HG03378 (cell line): Measurements from ENCODE around the gene EMC6.
A peak's percentile ranks its signal among the peaks of the same experiment; 100 is the strongest.

Experiments
- ATAC-seq: cut with Tn5 transposase; IDR thresholded peaks from one replicate; pipeline ENCODE4 v1.9.1; 2021; ENCODE audit warnings: mild to moderate bottlenecking, moderate library complexity; ENCODE audit not compliant: unreplicated experiment

EMC6 gene

GRCh38 chr17:3655766-3656165 is 12.8 kb upstream of the EMC6 start:
- no peak for ATAC-seq

DNA sequence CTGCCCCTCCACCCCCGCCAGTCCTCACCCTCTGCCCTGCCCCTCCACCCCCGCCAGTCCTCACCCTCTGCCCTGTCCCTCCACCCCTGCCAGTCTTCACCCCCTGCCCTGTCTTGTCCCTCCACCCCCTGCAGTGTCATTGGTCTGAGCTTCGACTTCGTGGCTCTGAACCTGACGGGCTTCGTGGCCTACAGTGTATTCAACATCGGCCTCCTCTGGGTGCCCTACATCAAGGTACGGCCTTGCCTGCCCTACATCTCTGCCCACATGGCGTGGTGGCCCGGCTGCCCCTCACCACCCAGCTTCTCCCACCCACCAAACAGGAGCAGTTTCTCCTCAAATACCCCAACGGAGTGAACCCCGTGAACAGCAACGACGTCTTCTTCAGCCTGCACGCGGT is 12.3 kb upstream of the EMC6 start:
- ATAC-seq: no peak

DNA sequence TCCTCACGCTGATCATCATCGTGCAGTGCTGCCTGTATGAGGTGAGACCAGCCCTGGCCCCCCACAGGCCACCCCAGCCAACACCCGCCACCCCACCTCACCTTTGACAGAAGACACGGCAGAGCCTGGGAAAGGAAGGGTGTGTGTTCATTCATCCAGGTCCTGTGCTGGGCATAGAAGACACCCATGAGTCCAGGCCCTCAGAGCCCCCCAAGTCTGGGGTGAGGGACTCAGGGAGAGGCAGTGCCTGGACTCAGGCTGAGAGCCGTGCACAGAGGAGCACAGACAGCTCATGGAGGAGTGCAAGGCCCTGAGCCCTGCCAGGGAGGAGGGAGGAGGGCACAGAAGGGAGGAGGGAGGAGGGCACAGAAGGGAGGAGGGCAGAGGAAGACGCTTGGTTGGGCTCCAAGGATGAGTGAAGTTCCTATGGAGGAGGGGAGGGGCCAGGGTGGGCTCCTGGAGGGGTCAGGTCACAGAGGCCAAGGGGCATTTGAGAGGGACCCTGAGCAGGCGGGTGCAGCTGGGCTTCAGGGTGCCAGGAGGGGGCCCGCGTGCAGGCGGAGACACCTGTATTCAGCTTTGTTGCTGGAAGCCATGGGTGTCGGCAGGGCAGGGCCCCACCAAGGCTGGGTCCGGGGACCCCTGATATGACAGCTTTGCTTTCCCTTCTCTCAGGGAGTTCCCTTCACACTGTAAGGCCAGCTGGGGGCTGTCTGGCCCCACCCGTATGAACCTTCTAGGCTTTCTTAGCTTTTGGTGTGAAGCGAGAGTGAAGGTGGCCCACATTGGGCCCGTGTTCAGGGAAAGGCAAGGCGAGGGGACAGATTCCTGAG is 11.6 kb upstream of the EMC6 start:
- ATAC-seq: no peak

DNA sequence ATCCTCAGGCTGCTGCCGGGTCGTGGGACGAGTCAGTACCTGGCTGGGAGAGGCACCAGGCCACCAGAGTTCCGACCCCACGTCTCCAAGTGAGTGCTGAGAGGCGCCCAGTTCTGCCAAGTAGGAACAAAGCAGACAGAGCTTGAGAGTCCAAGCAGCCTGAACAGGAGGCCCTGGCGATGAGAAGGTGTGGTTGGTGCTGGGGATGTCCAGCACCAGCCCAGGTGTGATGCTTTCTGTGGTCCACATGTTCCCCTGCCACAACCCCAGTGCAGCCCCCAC is 11.1 kb upstream of the EMC6 start:
- ATAC-seq: no peak

DNA sequence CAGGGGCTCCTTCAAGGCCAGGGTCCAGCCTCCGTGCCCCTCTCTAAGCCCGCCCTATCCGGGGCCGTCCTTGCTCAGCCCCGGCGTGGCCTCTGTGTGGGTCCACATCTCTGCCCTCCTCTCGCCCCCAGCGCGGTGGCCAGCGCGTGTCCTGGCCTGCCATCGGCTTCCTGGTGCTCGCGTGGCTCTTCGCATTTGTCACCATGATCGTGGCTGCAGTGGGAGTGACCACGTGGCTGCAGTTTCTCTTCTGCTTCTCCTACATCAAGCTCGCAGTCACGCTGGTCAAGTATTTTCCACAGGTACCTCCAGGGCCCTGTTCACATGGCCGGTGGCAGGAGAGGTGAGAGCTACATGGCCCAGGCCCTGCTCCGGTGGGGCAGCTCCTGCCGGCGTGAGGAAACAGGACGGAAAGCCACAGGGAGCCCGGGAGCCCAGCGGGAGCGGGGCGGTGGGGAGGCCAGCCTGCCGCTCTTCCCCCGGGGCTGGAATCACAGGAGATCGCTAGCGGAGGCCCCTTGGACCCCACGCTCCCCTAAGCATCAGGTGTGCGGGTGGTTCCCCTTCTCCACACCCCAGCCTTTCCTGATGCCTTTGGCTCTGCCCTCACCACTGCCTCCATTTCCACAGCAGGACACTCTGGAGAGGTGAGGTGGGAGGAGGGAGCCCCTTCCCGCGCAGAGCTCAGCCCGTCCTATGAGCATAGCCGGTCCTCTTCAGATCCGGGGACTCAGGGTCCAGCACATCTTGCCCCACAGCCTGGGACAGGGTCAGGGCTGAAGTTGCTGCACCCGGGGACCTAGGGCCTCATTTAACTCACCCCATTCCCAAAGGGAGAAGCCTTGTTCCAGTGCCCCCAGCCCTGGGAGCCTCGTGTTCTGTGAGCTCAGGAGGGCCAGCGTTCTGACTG is 10.5 kb upstream of the EMC6 start:
- ATAC-seq: no peak

DNA sequence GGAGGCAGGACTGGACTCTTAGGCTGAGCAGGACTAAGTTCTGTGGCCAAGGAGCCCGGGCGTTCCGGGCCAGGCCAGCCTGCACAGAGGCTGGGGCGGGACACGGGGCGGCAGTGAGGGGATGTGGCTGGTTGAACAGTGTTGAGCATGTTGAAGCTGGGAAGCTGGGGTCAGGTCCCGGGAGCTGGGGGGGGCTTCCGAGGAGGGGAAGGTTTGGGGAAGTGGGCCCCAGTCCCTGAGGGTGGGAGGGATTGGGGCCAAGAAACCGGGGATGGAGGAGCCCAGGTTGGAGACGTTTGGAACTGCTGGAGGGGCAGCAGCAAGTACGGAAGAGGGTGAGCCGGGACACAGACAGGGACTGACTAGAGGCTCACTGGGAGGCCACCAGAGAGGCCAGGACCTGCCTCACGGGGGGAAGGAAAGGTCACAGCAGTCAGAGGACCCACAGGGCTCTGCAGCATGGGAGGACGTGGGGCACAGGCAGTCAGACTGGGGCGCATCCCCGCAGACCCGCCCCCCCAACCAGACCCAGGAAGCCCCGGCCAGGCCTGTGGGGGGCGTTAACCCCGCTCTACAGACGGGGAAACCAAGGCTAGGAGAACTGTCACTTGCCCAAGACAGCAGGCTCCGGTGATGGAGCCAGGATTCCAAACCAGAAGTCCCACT is 9.7 kb upstream of the EMC6 start:
- ATAC-seq: no peak

DNA sequence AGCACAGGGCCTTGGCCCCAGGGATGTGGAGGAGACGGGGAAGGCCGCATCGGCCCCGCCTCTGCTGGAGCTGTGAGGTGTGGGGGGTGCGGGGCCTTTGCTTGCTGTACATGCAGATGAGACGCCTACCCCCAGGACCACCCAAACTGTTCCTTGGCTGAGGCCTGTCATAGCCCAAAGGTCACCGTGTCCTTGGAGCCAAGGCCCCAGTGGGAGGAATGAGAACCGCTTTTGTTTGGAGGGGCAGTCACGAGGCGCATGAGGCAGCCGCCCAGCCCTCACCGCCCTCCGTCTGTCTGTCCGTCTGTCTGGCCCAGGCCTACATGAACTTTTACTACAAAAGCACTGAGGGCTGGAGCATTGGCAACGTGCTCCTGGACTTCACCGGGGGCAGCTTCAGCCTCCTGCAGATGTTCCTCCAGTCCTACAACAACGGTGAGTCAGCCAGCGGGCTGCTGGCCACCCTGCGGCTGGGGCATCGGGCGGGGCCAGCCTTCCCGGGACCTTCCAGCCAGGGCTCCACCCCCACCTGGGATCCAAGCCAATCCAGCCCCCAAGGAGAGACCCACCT is 9.0 kb upstream of the EMC6 start:
- no peak for ATAC-seq

- ATAC-seq: no peak
These were observed 8.2 kb upstream of the EMC6 start for GRCh38 chr17:3660311-3660891.

- ATAC-seq: no peak
These were observed 5.3 kb upstream of the EMC6 start for GRCh38 chr17:3663102-3664011.

DNA sequence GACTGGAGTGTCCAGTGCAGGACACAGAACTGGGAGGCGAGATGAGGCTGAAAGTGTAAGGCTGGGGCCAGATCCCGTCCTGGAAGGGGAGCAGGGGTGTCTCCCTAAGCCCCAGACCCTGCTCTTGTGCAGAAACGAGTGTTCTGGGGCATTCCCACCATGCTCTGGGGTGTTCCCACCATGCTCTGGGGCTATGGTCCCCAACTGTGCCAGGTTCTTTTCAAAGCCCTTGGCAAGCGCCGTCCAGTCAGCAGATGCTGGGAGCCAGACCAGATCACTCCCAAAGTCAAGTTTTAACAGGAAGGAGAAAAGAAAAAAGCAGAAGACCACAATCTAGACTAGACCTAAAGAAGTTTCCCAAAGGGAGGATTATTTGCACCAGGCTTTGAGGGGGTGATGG is 2.8 kb upstream of the EMC6 start:
- no peak for ATAC-seq

DNA sequence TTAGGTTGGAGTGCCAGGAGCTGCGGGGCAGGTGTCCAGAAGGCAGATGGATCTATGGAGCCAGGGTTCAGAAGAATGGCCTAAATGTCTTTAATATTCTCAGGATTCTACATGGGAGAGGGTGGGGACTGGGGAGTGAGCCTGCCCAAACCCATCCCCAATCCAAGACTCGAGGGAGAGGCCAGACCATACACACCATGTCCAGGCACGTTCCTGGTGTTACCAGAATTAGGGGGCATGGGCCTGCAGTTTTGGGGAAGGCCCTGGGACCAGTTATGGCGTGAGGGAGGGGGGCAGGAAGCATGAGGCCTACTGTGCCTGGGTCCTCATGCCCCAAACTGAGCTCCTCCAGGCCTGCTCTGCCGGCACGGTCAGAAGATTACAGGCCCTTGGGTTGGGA is 2.1 kb upstream of the EMC6 start:
- ATAC-seq: no peak

- ATAC-seq: peak; percentile 10
These were observed 990 bp upstream of the EMC6 start for GRCh38 chr17:3667366-3668278.

DNA sequence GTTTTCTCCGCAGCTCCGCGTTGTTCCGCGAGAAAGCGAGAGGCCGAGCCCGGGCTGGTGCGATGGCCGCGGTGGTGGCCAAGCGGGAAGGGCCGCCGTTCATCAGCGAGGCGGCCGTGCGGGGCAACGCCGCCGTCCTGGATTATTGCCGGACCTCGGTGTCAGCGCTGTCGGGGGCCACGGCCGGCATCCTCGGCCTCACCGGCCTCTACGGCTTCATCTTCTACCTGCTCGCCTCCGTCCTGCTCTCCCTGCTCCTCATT is 404 bp downstream of the EMC6 start:
- no peak for ATAC-seq

GRCh38 chr17:3669548-3669947 is 936 bp downstream of the EMC6 start:
- ATAC-seq: no peak

DNA sequence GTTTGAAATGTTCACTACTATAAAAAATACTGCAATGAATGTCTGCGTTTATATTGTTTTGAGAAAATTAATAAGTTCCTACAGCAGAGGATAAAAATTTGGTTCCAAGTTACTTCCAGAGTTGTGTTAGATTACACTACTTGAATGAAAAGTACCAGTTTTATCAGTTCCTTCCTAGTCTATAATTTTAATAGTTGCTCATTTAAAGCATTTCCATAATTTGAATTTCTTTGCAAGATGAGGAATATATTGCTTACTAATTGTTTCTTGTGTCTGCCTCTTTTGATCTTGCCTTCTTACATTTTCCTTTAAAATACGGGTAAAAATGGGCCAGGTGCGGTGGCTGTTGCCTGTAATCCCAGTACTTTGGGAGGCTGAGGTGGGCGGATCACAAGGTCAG is 4.0 kb downstream of the EMC6 start:
- ATAC-seq: no peak

- no peak for ATAC-seq
These were observed 7.3 kb downstream of the EMC6 start for GRCh38 chr17:3675886-3676285.

- no peak for ATAC-seq
These were observed 9.6 kb downstream of the EMC6 start for GRCh38 chr17:3678095-3678820.

DNA sequence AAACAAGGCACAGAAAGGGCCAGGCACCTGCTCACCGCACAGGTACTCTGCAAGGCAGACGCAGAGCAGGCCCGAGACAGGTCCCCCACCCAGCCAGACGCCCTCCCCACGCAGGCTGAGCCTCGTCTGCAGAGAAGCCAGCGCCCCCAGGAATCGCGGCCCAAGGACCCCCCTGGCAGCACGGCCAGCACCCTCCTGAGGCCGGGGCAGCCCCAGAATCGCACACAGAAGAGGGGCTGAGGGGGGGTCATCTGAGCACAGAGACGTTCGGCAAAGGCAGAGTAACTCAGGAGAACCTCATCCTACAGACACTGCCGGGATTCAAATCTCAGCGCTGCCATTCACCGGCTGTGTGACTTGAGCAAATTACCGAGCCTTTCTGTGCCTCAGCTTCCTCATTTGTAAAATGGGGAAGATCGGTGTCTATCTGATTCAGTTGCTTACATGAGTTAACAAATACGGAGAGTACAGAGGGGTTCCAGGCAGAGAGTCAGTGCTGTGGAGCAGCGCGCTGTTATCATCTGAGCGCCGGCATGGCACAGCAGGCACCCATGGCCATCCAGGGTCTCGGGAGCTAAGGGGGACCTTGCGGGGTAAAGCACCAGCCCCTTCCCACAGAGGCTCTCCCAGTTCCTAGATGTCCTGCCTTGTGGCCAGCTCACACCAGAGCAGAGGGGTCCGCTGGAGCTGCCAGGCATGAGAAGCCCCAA is 10.4 kb downstream of the EMC6 start:
- no peak for ATAC-seq
